SK-N-SH (cell line): Measurements from ENCODE around the gene CEP250. TPM values are rescaled to one million over a fixed set of nuclear protein-coding genes. Genes with fewer than 3 reads are reported as not detected.

Experiments
- CTCF ChIA-PET: fragments of 300-600, 350-600 bp; formaldehyde crosslinking; extraction: SDS; loops from one replicate; lab custom pipeline; 2021; lab: Yijun Ruan, JAX
- POLR2A ChIA-PET: fragments of 350-600 bp; sonication (Branson Sonifier 250); formaldehyde crosslinking; extraction: SDS; loops from one replicate; lab custom pipeline; 2020; ENCODE audit warnings: antibody characterized with exemption, inconsistent platforms; lab: Yijun Ruan, JAX
- DNase-seq: peaks from one replicate; pipeline ENCODE4 v3.0.0; 2012
- H2AFZ ChIP-seq: fragments of 200-600 bp; sonication (generic); 2 replicates; pipeline ENCODE4 v1.8.1; 2016; ENCODE audit warnings: antibody characterized with exemption, mild to moderate bottlenecking, low read depth
- H3F3A ChIP-seq: fragments of 200-600 bp; sonication (generic); replicated peaks from 2 replicates; pipeline ENCODE3; 2016; ENCODE audit warnings: antibody characterized with exemption, mild to moderate bottlenecking; ENCODE audit not compliant: insufficient read depth
- H3K27ac ChIP-seq, 2 experiments: fragments of 200-500 bp in 1 of 2; fragments of 200-600 bp in 1 of 2; sonication (Bioruptor generic) in 1 of 2; sonication (generic), shearing (Covaris generic) in 1 of 2; 2 replicates each; pipeline versions ENCODE4 v1.5.1 to v1.6.1; 2014 to 2016; ENCODE audit warnings: low read depth in 2 of 2, inconsistent platforms in 1 of 2, low read length in 1 of 2, mild to moderate bottlenecking in 1 of 2, mixed read lengths in 1 of 2
- H3K27me3 ChIP-seq: fragments of 200-600 bp; sonication (generic), shearing (Covaris generic); 2 replicates; pipeline ENCODE4 v1.6.1; 2016; ENCODE audit warnings: mixed run types; ENCODE audit not compliant: insufficient read depth
- H3K36me3 ChIP-seq, 2 experiments: fragments of 200-500 bp in 1 of 2; fragments of 200-600 bp in 1 of 2; sonication (Bioruptor generic) in 1 of 2; sonication (generic) in 1 of 2; replicated peaks in 1 of 2; 2 replicates each; pipeline versions ENCODE3 to v1.5.1; 2014 to 2016; ENCODE audit warnings: low read length in 1 of 2, mild to moderate bottlenecking in 1 of 2; ENCODE audit not compliant: insufficient read depth in 2 of 2, control insufficient read depth in 1 of 2
- H3K4me1 ChIP-seq, 2 experiments: fragments of 200-500 bp in 1 of 2; fragments of 200-600 bp in 1 of 2; sonication (Bioruptor generic) in 1 of 2; sonication (generic), shearing (Covaris generic) in 1 of 2; 2 replicates each; pipeline versions ENCODE4 v1.5.1 to v1.6.1; 2014 to 2016; ENCODE audit warnings: low read depth in 1 of 2, low read length in 1 of 2, mixed run types in 1 of 2; ENCODE audit not compliant: insufficient read depth in 2 of 2, control insufficient read depth in 1 of 2
- H3K4me2 ChIP-seq: fragments of 200-600 bp; sonication (generic), shearing (Covaris generic); 2 replicates; pipeline ENCODE4 v1.6.1; 2017; ENCODE audit warnings: mixed run types
- H3K4me3 ChIP-seq, 2 experiments: fragments of 200-500 bp in 1 of 2; fragments of 200-600 bp in 1 of 2; sonication (Bioruptor generic) in 1 of 2; sonication (generic), shearing (Covaris generic) in 1 of 2; 2 replicates each; pipeline versions ENCODE4 v1.5.1 to v1.8.1; 2014 to 2016; ENCODE audit warnings: low read depth in 2 of 2, inconsistent platforms in 1 of 2, low read length in 1 of 2, mild to moderate bottlenecking in 1 of 2, mixed read lengths in 1 of 2, moderate library complexity in 1 of 2
- H3K79me2 ChIP-seq: fragments of 200-600 bp; sonication (generic); 2 replicates; pipeline ENCODE4 v1.8.1; 2017; ENCODE audit warnings: mild to moderate bottlenecking; ENCODE audit not compliant: insufficient read depth
- H3K9ac ChIP-seq: fragments of 200-600 bp; sonication (generic); 2 replicates; pipeline ENCODE4 v1.6.1; 2017; ENCODE audit warnings: mixed run types
- H3K9me2 ChIP-seq: fragments of 200-600 bp; sonication (generic); 2 replicates; pipeline ENCODE4 v1.6.1; 2017; ENCODE audit warnings: mixed run types
- H3K9me3 ChIP-seq: fragments of 200-600 bp; sonication (generic); 2 replicates; pipeline ENCODE4 v1.6.1; 2017; ENCODE audit warnings: mixed run types, mild to moderate bottlenecking, moderate library complexity
- H4K20me1 ChIP-seq: fragments of 200-600 bp; sonication (generic); 2 replicates; pipeline ENCODE4 v1.6.1; 2017; ENCODE audit warnings: mild to moderate bottlenecking, mixed run types; ENCODE audit not compliant: insufficient read depth
- CTCF ChIP-seq: fragments of 200-600 bp; sonication (generic); IDR thresholded peaks from 2 replicates; pipeline ENCODE4 v1.6.1; 2017; ENCODE audit warnings: antibody characterized with exemption, mild to moderate bottlenecking, moderate library complexity
- ELF1 ChIP-seq: IDR thresholded peaks from 2 replicates; pipeline ENCODE4 v1.4.0; 2012
- FOXJ3 ChIP-seq: sonication (generic); formaldehyde crosslinking; IDR thresholded peaks from 2 replicates; pipeline ENCODE4 v1.5.1; 2020; ENCODE audit warnings: mild to moderate bottlenecking, missing genetic modification reagents
- GABPA ChIP-seq: IDR thresholded peaks from 2 replicates; pipeline ENCODE4 v1.4.0; 2012; ENCODE audit warnings: low read depth, mild to moderate bottlenecking
- GATA2 ChIP-seq: sonication (generic); formaldehyde crosslinking; IDR thresholded peaks from 2 replicates; pipeline ENCODE4 v1.5.0; 2020; ENCODE audit warnings: mild to moderate bottlenecking, missing genetic modification reagents
- IRF3 ChIP-seq: fragments of 150-350 bp; IDR thresholded peaks from 2 replicates; pipeline ENCODE4 v1.6.1; 2016; ENCODE audit warnings: mild to moderate bottlenecking, low read depth, low read length
- MAX ChIP-seq: IDR thresholded peaks from 2 replicates; pipeline ENCODE4 v1.4.0; 2012; ENCODE audit warnings: low read depth
- MEF2A ChIP-seq: IDR thresholded peaks from 2 replicates; pipeline ENCODE4 v1.4.0; 2012; ENCODE audit warnings: low read depth, borderline replicate concordance
- NFIC ChIP-seq: IDR thresholded peaks from 2 replicates; pipeline ENCODE4 v1.4.0; 2012; ENCODE audit warnings: borderline replicate concordance
- POLR2AphosphoS5 ChIP-seq: IDR thresholded peaks from 2 replicates; pipeline ENCODE4 v1.6.1; 2012; ENCODE audit warnings: low read depth, low read length
- RAD21 ChIP-seq: IDR thresholded peaks from 2 replicates; pipeline ENCODE4 v1.6.1; 2012; ENCODE audit warnings: mild to moderate bottlenecking, low read length
- REST ChIP-seq: IDR thresholded peaks from 2 replicates; pipeline ENCODE4 v1.6.1; 2012; ENCODE audit warnings: mild to moderate bottlenecking, low read depth, low read length, moderate library complexity
- RXRA ChIP-seq: IDR thresholded peaks from 2 replicates; pipeline ENCODE4 v1.4.0; 2012; ENCODE audit warnings: low read depth, mild to moderate bottlenecking, borderline replicate concordance
- SIN3A ChIP-seq: IDR thresholded peaks from 2 replicates; pipeline ENCODE4 v1.6.1; 2012; ENCODE audit warnings: low read depth, mild to moderate bottlenecking, low read length, moderate library complexity, borderline replicate concordance
- TCF12 ChIP-seq: IDR thresholded peaks from 2 replicates; pipeline ENCODE4 v1.4.0; 2012
- TEAD4 ChIP-seq: IDR thresholded peaks from 2 replicates; pipeline ENCODE4 v1.4.0; 2012; ENCODE audit warnings: mild to moderate bottlenecking, borderline replicate concordance; ENCODE audit not compliant: insufficient read depth
- USF2 ChIP-seq: fragments of 150-350 bp; IDR thresholded peaks from 2 replicates; pipeline ENCODE4 v1.6.1; 2017; ENCODE audit warnings: antibody characterized with exemption, low read length, low read depth, borderline replicate concordance
- WGBS: methylation state at CpG from one replicate; pipeline ENCODE4 v1.1.6; 2017; ENCODE audit warnings: low lambda C conversion rate; 5-methylcytosine and 5-hydroxymethylcytosine counted together
- polyA plus RNA-seq, 3 experiments: library from polyadenylated mRNA; depleted of rRNA; stranded (reverse); fragments of >200 nt; gene quantifications; 2 replicates each; pipeline ENCODE4 v1.2.3, GENCODE V29; 2012

The CEP250 gene
- polyA plus RNA-seq, 1 of the 3 experiments (the other 2 are of a cell fraction): 13.3 TPM

GRCh38 chr20:35541118-35541782 is 85.9 kb downstream of the CEP250 start (continued):
- TF ChIP-seq REST (no peak), TEAD4 (no peak), RAD21 (no peak), USF2 (no peak), GABPA (no peak)

- ChIA-PET CTCF (interaction anchor here (0.8 to 1.6 kb wide), 3 partner anchors 77 to 205 kb away, joined by 3 to 8 read pairs (median 3); no protein-coding TSS in a partner anchor), POLR2A (interaction anchor here (0.6 to 2.0 kb wide), 15 partner anchors 10 to 449 kb away, joined by 3 to 14 read pairs (median 3); partner anchors contain the start of genes CEP250, RBM39, SCAND1 and SPAG4)
- TF ChIP-seq TCF12: no peak
- TF ChIP-seq NFIC: no peak
- 0 out of 2 replicates have a peak, but pooled peaks have one; percentile 49 for TF ChIP-seq SIN3A
- TF ChIP-seq GABPA: peak; percentile 88
- TF ChIP-seq USF2: no peak
- no peak for TF ChIP-seq CTCF
- TF ChIP-seq RAD21: no peak
- no peak for TF ChIP-seq RXRA
- peak; percentile 92 for TF ChIP-seq MAX
- no peak for TF ChIP-seq FOXJ3 (CRISPR knock-in tag)
- no peak for TF ChIP-seq GATA2 (CRISPR knock-in tag)
- peak; percentile 81 for TF ChIP-seq POLR2AphosphoS5
- no peak for TF ChIP-seq MEF2A
- TF ChIP-seq IRF3: no peak
- peak; percentile 67; the same call in 1 of the 2 replicates for TF ChIP-seq ELF1
Measured at GRCh38 chr20:35541783-35542662, 86.6 kb downstream of the CEP250 start, which contains the start of gene ERGIC3. ERGIC3 (plus strand) TSS chr20:35542078; CDS start chr20:35542098, 20 bp downstream.

More at GRCh38 chr20:35541783-35542662, 86.6 kb downstream of the CEP250 start, which contains the start of gene ERGIC3:
- Histone ChIP-seq H3K4me2 (peak within 1 kb of the TSS; percentile 94), H2AFZ (peak within 1 kb of the TSS; percentile 95), H3F3A (peaks cover 3% of the 10 kb centered on the region), H4K20me1 (no peaks in the 10 kb centered on the region), H3K79me2 (peaks cover 20% of the 10 kb centered on the region), H3K9me3 (no peaks in the 10 kb centered on the region), H3K4me3 (peak within 1 kb of the TSS; percentile 82), H3K36me3 (peaks cover 21 to 24% of the 10 kb centered on the region in 2 experiments), H3K27ac (peak within 1 kb of the TSS; percentile 63 to 84; a peak in 3 of 4 replicates), H3K27me3 (no peaks in the 10 kb centered on the region), H3K4me1 (peaks cover 0 to 14% of the 10 kb centered on the region in 2 experiments; a peak in 2 of 4 replicates), H3K9me2 (no peaks in the 10 kb centered on the region), H3K9ac (peak within 1 kb of the TSS; percentile 76)
- WGBS: 2% methylated on average over 13 of the region's 57 CpGs
- peak; percentile 97 for DNase-seq
